Measurements from ENCODE around the gene PDXDC1.
"Not testable (repeated sequence)": the region's sequence is repeated elsewhere in the genome, so short reads cannot be mapped to it uniquely, and the experiment has no call there.

The PDXDC1 gene

DNA sequence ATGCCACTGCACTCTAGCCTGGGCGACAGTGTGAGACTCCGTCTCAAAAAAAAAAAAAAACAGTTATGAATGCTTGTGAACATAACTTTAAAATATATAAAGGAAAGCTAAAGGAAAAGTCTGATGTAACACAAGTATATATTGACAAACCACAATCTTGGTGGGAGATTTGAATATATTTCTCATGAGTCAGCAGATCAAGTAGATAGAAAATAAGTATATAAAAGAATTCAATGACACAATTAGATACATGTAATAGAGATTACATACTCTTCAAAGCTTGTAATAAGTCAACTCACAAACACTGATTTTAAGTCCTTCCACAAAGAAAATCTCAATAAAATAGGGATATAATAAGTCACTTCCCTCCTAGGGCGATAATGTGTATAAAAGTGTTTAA lies 40.8 kb downstream of the PDXDC1 start:
- H3K27me3 ChIP-seq; H3K9me3 ChIP-seq; H3K4me1 ChIP-seq (ENCODE audit: control insufficient read depth in 1 of 2, insufficient read depth in 1 of 2, low read depth in 1 of 2, low read length in 1 of 2); H3K27ac ChIP-seq; H3K4me3 ChIP-seq (ENCODE audit: low read depth in 1 of 2, low read length in 1 of 2): not testable (repeated sequence)
- peaks cover 75% of the 10 kb centered on the region for H3K36me3 ChIP-seq

DNA sequence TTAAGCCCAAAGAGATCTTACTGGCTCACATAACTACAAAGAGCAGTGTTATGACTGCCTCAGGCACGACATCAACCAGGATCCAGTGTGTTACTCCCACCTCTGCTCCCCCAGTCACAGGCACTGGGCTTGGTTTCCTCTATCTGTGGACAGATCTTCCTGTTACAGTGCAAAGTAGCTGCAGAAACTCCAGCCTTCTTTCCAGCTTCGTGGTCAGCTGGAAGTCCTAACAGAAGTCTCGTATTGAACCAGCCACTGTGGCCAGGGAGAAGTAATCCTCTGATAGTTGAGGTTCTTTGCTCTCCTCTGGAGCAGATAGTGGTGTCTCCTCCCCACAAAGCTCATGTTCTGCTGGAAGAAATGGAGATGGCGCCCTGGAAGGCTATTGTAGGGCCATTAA lies 41.5 kb downstream of the PDXDC1 start:
- not testable (repeated sequence) for H3K27me3 ChIP-seq; H3K9me3 ChIP-seq; H3K4me3 ChIP-seq (ENCODE audit: low read depth in 1 of 2, low read length in 1 of 2); H3K4me1 ChIP-seq (ENCODE audit: control insufficient read depth in 1 of 2, insufficient read depth in 1 of 2, low read depth in 1 of 2, low read length in 1 of 2); H3K27ac ChIP-seq
- H3K36me3 ChIP-seq = peaks cover 74% of the 10 kb centered on the region

DNA sequence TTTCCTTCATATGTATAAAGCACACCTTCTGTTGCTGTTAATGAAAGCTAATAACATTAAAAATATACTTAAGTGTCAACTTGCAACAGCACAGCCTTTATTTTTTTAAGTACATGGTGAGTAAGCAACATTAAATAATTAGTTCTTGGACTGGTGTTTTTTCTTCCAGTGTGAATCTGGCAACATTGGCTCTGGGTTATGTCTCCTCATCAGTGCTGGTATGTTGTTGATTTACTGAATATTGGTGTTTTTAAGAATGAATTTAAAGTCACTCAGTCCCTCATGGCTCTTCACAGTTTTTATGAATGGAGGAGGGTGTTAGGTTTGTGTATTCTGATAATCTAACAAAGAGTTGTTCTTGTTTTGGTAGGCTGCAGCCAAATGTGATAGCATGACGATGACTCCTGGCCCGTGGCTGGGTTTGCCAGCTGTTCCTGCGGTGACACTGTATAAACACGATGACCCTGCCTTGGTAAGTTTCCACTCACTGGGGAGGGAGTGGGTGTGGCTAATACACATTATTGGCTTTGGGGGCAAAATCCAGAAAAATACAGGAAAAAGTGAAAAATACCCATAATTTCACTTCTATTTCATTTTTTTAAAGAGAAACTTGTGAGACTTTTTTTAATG lies 42.2 kb downstream of the PDXDC1 start:
- H3K4me3 ChIP-seq (ENCODE audit: low read depth in 1 of 2, low read length in 1 of 2); H3K27me3 ChIP-seq; H3K9me3 ChIP-seq; H3K4me1 ChIP-seq (ENCODE audit: control insufficient read depth in 1 of 2, insufficient read depth in 1 of 2, low read depth in 1 of 2, low read length in 1 of 2); H3K27ac ChIP-seq: not testable (repeated sequence)
- H3K36me3 ChIP-seq = peaks cover 76% of the 10 kb centered on the region

- H3K4me1 ChIP-seq (ENCODE audit: control insufficient read depth in 1 of 2, insufficient read depth in 1 of 2, low read depth in 1 of 2, low read length in 1 of 2); H3K4me3 ChIP-seq (ENCODE audit: low read depth in 1 of 2, low read length in 1 of 2); H3K27me3 ChIP-seq; H3K9me3 ChIP-seq; H3K27ac ChIP-seq: not testable (repeated sequence)
- H3K36me3 ChIP-seq = peaks cover 91% of the 10 kb centered on the region
Observed at GRCh38 chr16:15021429-15021828, 46.6 kb downstream of the PDXDC1 start.

DNA sequence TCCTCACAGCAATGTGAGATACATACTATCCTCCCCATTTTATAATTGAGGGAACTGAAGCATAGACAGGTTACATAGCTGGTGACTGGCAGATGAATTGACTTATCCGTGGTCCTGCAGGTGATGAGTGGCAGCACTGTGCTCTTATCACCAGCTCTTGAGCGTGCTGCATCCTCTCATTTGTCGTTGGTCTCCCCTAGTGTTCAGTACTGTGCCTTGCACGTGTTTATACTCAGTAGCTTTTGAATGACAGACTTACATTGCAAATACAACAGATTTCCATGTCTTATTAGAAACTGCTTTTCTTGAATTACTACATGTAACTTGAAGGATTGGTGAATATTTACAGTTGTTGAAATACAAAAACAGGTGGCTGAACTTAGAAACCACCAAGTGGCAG lies 47.4 kb downstream of the PDXDC1 start:
- H3K4me1 ChIP-seq (ENCODE audit: control insufficient read depth in 1 of 2, insufficient read depth in 1 of 2, low read depth in 1 of 2, low read length in 1 of 2); H3K27ac ChIP-seq; H3K27me3 ChIP-seq; H3K9me3 ChIP-seq; H3K4me3 ChIP-seq (ENCODE audit: low read depth in 1 of 2, low read length in 1 of 2): not testable (repeated sequence)
- peaks cover 89% of the 10 kb centered on the region for H3K36me3 ChIP-seq

DNA sequence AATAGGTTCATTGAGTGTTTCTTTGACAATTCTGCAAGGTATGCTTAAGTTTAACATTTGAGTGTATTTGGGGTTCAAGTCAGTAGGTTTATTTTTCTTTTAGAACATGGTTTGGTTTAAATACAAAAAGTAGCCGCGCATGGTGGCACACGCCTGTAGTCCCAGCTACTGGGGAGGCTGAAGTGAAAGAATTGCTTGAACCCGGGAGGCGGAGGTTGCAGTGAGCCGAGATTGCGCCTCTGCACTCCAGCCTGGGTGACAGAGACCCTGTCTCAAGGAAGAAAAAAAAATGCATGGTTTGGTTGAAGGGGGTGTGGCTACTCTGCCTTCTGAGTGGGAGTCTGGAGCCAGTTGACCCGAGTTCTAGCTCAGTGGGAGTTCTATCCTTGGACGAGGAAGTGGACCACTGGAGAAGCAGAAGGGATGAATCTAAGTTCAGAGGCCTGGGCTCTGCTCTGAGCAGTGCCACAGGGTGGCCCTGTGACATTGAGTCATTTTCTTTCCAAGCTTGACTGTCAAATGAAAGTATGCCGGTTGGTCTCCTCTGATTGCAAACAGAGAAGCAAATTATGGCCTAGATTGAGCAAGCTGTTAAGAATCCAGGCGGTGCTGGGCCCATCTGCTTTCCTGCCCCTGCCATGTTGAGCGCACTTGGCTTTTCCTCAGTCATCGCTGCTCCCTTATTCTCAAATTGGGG lies 48.7 kb downstream of the PDXDC1 start:
- H3K27ac ChIP-seq; H3K27me3 ChIP-seq; H3K4me1 ChIP-seq (ENCODE audit: control insufficient read depth in 1 of 2, insufficient read depth in 1 of 2, low read depth in 1 of 2, low read length in 1 of 2); H3K4me3 ChIP-seq (ENCODE audit: low read depth in 1 of 2, low read length in 1 of 2); H3K9me3 ChIP-seq: not testable (repeated sequence)
- H3K36me3 ChIP-seq = peaks cover 88% of the 10 kb centered on the region

GRCh38 chr16:15024858-15025199 lies 50.0 kb downstream of the PDXDC1 start:
- not testable (repeated sequence) for H3K4me1 ChIP-seq (ENCODE audit: control insufficient read depth in 1 of 2, insufficient read depth in 1 of 2, low read depth in 1 of 2, low read length in 1 of 2); H3K9me3 ChIP-seq; H3K27ac ChIP-seq; H3K4me3 ChIP-seq (ENCODE audit: low read depth in 1 of 2, low read length in 1 of 2); H3K27me3 ChIP-seq
- peaks cover 89% of the 10 kb centered on the region for H3K36me3 ChIP-seq

GRCh38 chr16:15025234-15025951 lies 50.6 kb downstream of the PDXDC1 start:
- peaks cover 86% of the 10 kb centered on the region for H3K36me3 ChIP-seq
- not testable (repeated sequence) for H3K27me3 ChIP-seq; H3K27ac ChIP-seq; H3K9me3 ChIP-seq; H3K4me1 ChIP-seq (ENCODE audit: control insufficient read depth in 1 of 2, insufficient read depth in 1 of 2, low read depth in 1 of 2, low read length in 1 of 2); H3K4me3 ChIP-seq (ENCODE audit: low read depth in 1 of 2, low read length in 1 of 2)

DNA sequence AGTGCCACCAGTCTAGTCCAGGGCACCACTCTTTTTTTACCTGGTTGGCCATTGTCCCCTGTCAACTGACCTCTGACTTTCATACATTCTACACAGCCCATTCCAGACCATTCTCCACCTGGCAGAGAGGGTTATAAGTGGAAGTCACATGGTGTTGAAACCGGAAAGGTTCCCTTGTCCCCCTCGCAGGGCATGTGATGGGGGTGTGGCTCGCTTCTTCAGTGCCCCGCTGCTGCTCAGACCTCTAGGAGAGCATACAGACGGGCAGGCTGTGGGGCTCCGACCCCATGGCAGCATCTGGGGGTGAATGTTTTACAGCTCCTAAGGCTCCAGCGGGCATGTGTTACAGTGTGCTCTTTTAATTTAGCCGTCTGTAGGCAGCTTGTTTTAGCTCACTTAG lies 52.2 kb downstream of the PDXDC1 start:
- not testable (repeated sequence) for H3K27me3 ChIP-seq; H3K27ac ChIP-seq; H3K4me3 ChIP-seq (ENCODE audit: low read depth in 1 of 2, low read length in 1 of 2); H3K9me3 ChIP-seq
- H3K4me1 ChIP-seq (ENCODE audit: control insufficient read depth in 1 of 2, insufficient read depth in 1 of 2, low read depth in 1 of 2, low read length in 1 of 2) = peaks cover 11 to 14% of the 10 kb centered on the region in 2 experiments
- H3K36me3 ChIP-seq = peaks cover 78% of the 10 kb centered on the region

GRCh38 chr16:15027503-15028344 lies 52.9 kb downstream of the PDXDC1 start:
- peaks cover 12 to 15% of the 10 kb centered on the region in 2 experiments for H3K4me1 ChIP-seq (ENCODE audit: control insufficient read depth in 1 of 2, insufficient read depth in 1 of 2, low read depth in 1 of 2, low read length in 1 of 2)
- not testable (repeated sequence) for H3K27me3 ChIP-seq; H3K4me3 ChIP-seq (ENCODE audit: low read depth in 1 of 2, low read length in 1 of 2); H3K27ac ChIP-seq; H3K9me3 ChIP-seq
- H3K36me3 ChIP-seq = peaks cover 76% of the 10 kb centered on the region

GRCh38 chr16:15028345-15028715 lies 53.5 kb downstream of the PDXDC1 start:
- H3K27ac ChIP-seq; H3K9me3 ChIP-seq; H3K27me3 ChIP-seq; H3K4me3 ChIP-seq (ENCODE audit: low read depth in 1 of 2, low read length in 1 of 2): not testable (repeated sequence)
- Histone ChIP-seq H3K4me1 (ENCODE audit: control insufficient read depth in 1 of 2, insufficient read depth in 1 of 2, low read depth in 1 of 2, low read length in 1 of 2) (peaks cover 12 to 15% of the 10 kb centered on the region in 2 experiments), H3K36me3 (peaks cover 76% of the 10 kb centered on the region)

DNA sequence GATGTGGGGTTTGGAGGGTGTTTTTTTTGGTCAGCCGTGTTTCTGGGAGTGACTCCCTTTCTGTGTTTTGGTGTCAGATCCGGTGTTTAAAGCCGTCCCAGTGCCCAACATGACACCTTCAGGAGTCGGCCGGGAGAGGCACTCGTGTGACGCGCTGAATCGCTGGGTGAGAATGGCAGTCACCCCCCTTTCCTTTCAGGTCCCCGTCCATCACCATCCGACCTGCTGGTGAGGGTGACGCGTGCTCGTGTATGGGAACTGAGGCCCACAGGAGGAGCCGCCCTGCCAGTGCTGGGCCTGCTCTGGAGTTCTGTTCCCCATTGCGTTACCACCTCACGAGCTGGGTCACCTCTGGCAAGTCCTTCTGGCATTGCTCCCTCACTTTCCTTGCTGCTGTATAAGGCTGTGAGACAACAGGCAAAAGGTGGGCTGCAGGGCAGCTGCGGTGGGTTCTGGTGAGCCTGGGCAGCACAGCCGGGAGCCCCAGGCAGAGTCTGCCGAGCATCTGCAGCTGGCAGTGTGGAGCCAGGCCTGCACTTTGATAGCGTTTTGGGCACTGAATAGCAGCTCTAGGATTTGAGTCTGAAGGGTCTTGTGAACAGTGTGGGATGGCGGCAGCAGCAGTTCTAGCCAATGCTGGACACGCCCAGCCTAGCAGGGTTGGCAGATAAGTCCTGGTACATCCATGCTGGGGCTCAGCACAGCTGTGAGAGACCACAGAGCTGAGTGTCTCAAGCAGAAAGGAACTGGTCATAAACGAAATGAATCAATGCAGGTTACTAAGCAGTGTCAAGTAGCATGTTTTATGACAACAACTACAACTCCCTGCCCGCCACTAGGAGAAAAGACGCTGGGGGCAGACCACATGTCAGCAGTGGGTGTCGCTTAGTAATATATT lies 54.2 kb downstream of the PDXDC1 start:
- H3K4me3 ChIP-seq (ENCODE audit: low read depth in 1 of 2, low read length in 1 of 2); H3K9me3 ChIP-seq; H3K27ac ChIP-seq; H3K27me3 ChIP-seq: not testable (repeated sequence)
- peaks cover 12 to 15% of the 10 kb centered on the region in 2 experiments for H3K4me1 ChIP-seq (ENCODE audit: control insufficient read depth in 1 of 2, insufficient read depth in 1 of 2, low read depth in 1 of 2, low read length in 1 of 2)
- H3K36me3 ChIP-seq = peaks cover 76% of the 10 kb centered on the region
